Ascending aorta (tissue), 2 donors: Measurements from ENCODE around the gene KRTAP10-10. TPM values are rescaled to one million over a fixed set of nuclear protein-coding genes. Genes with fewer than 3 reads are reported as not detected.

Experiments used
- DNase-seq, 2 donors: peaks; one replicate each; pipeline ENCODE4 v3.0.0-alpha.2; 2019; ENCODE audit warnings: low spot score in 2 of 2
- H3K27ac ChIP-seq, 2 donors: fragments of 200-600 bp; sonication (generic); one replicate each; pipeline ENCODE4 v1.5.1; 2016 to 2017; ENCODE audit warnings: mild to moderate bottlenecking in 1 of 2
- H3K27me3 ChIP-seq: fragments of 200-600 bp; sonication (generic); one replicate; pipeline ENCODE4 v1.5.1; 2017
- H3K36me3 ChIP-seq, 2 donors: fragments of 200-600 bp; sonication (generic); one replicate each; pipeline ENCODE4 v1.5.1; 2016
- H3K4me1 ChIP-seq, 2 donors: fragments of 200-600 bp; sonication (generic); one replicate each; pipeline ENCODE4 v1.5.1; 2016 to 2017; ENCODE audit warnings: mild to moderate bottlenecking in 1 of 2
- H3K4me3 ChIP-seq, 2 donors: fragments of 200-600 bp; sonication (generic); one replicate each; pipeline ENCODE4 v1.5.1; 2016 to 2017; ENCODE audit warnings: mild to moderate bottlenecking in 1 of 2
- H3K9me3 ChIP-seq, 2 donors: fragments of 200-600 bp; sonication (generic); one replicate each; pipeline ENCODE4 v1.5.1; 2016
- CTCF ChIP-seq, 3 experiments: fragments of 200-600 bp in 2 of 3; fragments of 450-650 bp in 1 of 3; sonication (generic) in 2 of 3; IDR thresholded peaks; one replicate each; pipeline ENCODE4 v1.5.1; 2016 to 2019; ENCODE audit warnings: antibody characterized with exemption in 3 of 3, mild to moderate bottlenecking in 1 of 3, moderate library complexity in 1 of 3
- intact Hi-C: fragments of 100-400 bp; cut with DNase I; formaldehyde crosslinking; loops from one replicate; pipeline ENCODE4 v1.15.1; 2023
- total RNA-seq: library from RNA; depleted of rRNA; stranded (reverse); fragments of >200 nt; gene quantifications from one replicate; pipeline ENCODE4 v1.1.0, GENCODE V29; 2016

KRTAP10-10 gene
- total RNA-seq, 1 donor from 2014 or later, result not detected

DNA sequence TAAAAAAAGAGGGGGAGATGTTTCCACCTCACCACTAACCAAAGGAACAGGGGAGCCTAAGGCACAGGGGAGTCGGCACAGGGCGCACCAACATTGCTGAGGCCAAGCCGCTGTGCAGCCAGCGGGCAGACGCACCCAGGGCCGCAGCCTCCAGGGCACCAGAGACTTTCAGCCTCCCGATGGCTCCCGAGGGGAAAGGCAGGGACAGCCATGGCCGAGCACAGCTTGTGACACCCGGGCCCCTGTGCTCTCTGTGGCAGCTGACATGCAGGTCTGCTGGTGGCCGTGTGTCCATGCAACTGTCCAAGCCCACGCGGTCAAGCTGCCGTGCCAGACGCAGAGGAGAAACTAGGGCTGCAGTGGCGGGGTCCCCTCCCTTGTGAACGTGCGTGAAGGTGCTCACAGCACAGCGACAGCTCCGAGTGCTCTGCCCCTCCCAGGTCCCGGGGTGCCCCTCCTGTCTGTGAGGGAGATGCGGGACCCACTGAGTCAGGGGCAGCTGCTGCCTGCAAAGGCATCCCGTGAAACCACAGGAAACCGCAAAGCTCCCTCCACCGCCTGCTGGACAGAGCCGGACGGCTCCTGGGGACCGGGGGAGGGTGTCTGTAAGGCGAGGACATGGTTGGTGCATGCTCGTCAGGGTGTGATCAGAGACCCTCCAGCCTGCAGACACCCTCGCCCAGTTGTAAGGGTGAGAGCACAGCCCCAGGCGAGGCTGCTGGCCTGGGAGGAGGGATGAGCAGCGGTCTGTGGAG lies 11.6 kb downstream of the KRTAP10-10 start:
- intact Hi-C loops, result no loop called here
- TF ChIP-seq CTCF (IDR thresholded peaks at IDR 0.05), result no peak
- no peaks in the 10 kb centered on the region for H3K4me1 ChIP-seq
- H3K27me3 ChIP-seq, result no peaks in the 10 kb centered on the region
- H3K9me3 ChIP-seq, result peaks cover 0 to 20% of the 10 kb centered on the region in 2 donors
- no peak overlapping the region for H3K27ac ChIP-seq
- no peaks in the 10 kb centered on the region for H3K36me3 ChIP-seq
- DNase-seq, result no peak
- no peak overlapping the region for H3K4me3 ChIP-seq

GRCh38 chr21:44649521-44650100 lies 12.5 kb downstream of the KRTAP10-10 start:
- H3K27me3 ChIP-seq, result no peaks in the 10 kb centered on the region
- DNase-seq, result no peak

GRCh38 chr21:44650265-44650972 lies 13.3 kb downstream of the KRTAP10-10 start:
- peaks cover 0 to 4% of the 10 kb centered on the region in 2 donors for H3K9me3 ChIP-seq
- intact Hi-C loops, result no loop called here
- TF ChIP-seq CTCF (IDR thresholded peaks at IDR 0.05), result no peak
- H3K36me3 ChIP-seq, result no peaks in the 10 kb centered on the region
- H3K27me3 ChIP-seq, result no peaks in the 10 kb centered on the region
- no peaks in the 10 kb centered on the region for H3K4me1 ChIP-seq
- H3K27ac ChIP-seq, result no peak overlapping the region
- DNase-seq, result no peak
- no peak overlapping the region for H3K4me3 ChIP-seq

More at GRCh38 chr21:44649521-44650100, 12.5 kb downstream of the KRTAP10-10 start:
- no peak for TF ChIP-seq CTCF (IDR thresholded peaks at IDR 0.05)
- Histone ChIP-seq H3K9me3 (peaks cover 0 to 12% of the 10 kb centered on the region in 2 donors), H3K36me3 (no peaks in the 10 kb centered on the region), H3K4me3 (no peak overlapping the region), H3K4me1 (no peaks in the 10 kb centered on the region), H3K27ac (no peak overlapping the region)
- intact Hi-C loops, result no loop called here

DNA sequence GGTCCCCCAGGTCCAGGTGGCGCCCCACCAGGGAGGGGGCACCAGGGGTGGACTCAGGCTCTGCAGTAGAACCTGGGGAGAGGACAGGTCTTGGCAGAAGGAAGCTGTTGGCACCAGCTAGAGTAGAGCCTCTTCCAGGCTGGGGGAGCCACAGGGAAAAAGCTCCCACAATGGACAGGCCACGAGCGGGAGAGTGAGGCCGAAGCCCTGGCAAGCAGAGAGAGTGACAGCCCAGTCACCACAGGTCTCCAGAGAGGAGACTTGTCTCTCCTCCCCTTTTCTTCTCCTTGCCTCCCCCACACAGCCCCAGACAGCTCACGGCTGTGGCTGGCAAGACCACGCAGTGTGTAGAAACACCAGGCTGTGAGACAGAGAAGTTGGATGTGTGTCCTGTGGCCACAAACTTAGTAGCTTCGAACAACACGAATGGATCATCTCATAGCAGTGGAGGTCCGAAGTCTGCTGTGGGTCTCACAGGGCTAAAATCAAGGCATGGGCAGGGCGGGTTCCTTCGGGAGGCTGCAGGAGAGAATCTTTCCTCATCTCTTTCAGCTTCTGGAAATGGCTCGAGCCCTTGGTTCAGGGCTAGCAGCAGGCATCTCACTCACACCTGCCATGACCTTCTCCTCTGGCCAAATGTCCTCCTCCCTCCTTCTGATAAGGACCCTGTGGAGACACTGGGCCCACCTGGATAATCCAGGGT lies 14.0 kb downstream of the KRTAP10-10 start:
- H3K36me3 ChIP-seq, result no peaks in the 10 kb centered on the region
- no peak for TF ChIP-seq CTCF (IDR thresholded peaks at IDR 0.05)
- no peaks in the 10 kb centered on the region for H3K9me3 ChIP-seq
- H3K4me3 ChIP-seq, result no peak overlapping the region
- no peaks in the 10 kb centered on the region for H3K4me1 ChIP-seq
- no peak overlapping the region for H3K27ac ChIP-seq
- intact Hi-C loops, result no loop called here
- DNase-seq, result no peak
- no peaks in the 10 kb centered on the region for H3K27me3 ChIP-seq

- no peak overlapping the region for H3K27ac ChIP-seq
- no peaks in the 10 kb centered on the region for H3K9me3 ChIP-seq
- no peaks in the 10 kb centered on the region for H3K36me3 ChIP-seq
- no peak for TF ChIP-seq CTCF (IDR thresholded peaks at IDR 0.05)
- no peak for DNase-seq
- intact Hi-C loops, result no loop called here
- no peaks in the 10 kb centered on the region for H3K27me3 ChIP-seq
- no peaks in the 10 kb centered on the region for H3K4me1 ChIP-seq
- H3K4me3 ChIP-seq, result no peak overlapping the region
Observed at GRCh38 chr21:44653123-44653522, 16.0 kb downstream of the KRTAP10-10 start.
